COLO829 (cell line): ENCODE results near the gene BTBD17.

ENCODE experiments used
- DNase-seq: peaks from one replicate; pipeline ENCODE4 v3.0.0; 2012; ENCODE audit warnings: low spot score

The BTBD17 gene

GRCh38 chr17:74335529-74336062 lies 26.1 kb downstream of the BTBD17 start:
- no peak for DNase-seq

- no peak for DNase-seq
Observed at GRCh38 chr17:74334393-74335039, 27.2 kb downstream of the BTBD17 start.

- no peak for DNase-seq
Observed at GRCh38 chr17:74332763-74333283, 28.8 kb downstream of the BTBD17 start.

GRCh38 chr17:74332017-74332650 lies 29.5 kb downstream of the BTBD17 start:
- no peak for DNase-seq

GRCh38 chr17:74330446-74330845 lies 31.2 kb downstream of the BTBD17 start:
- DNase-seq, result peak; percentile 38

- DNase-seq, result no peak
Observed at GRCh38 chr17:74329378-74329777, 32.3 kb downstream of the BTBD17 start.

- no peak for DNase-seq
Observed at GRCh38 chr17:74328487-74328886, 33.2 kb downstream of the BTBD17 start.

- DNase-seq, result no peak
Observed at GRCh38 chr17:74326506-74326905, 35.2 kb downstream of the BTBD17 start.

GRCh38 chr17:74325743-74326379 lies 35.8 kb downstream of the BTBD17 start, which contains the start of gene KIF19:
Gene KIF19 (plus strand): TSS chr17:74326226. CDS start chr17:74326350, 124 bp downstream.
- no peak for DNase-seq

GRCh38 chr17:74325376-74325742 lies 36.3 kb downstream of the BTBD17 start:
- DNase-seq, result no peak

GRCh38 chr17:74324521-74324920 lies 37.1 kb downstream of the BTBD17 start:
- no peak for DNase-seq

- no peak for DNase-seq
Observed at GRCh38 chr17:74318391-74318790, 43.3 kb downstream of the BTBD17 start.

- no peak for DNase-seq
Observed at GRCh38 chr17:74317071-74317470, 44.6 kb downstream of the BTBD17 start.

GRCh38 chr17:74316220-74316619 lies 45.4 kb downstream of the BTBD17 start:
- no peak for DNase-seq

- no peak for DNase-seq
Observed at GRCh38 chr17:74314877-74315276, 46.8 kb downstream of the BTBD17 start.

- no peak for DNase-seq
Observed at GRCh38 chr17:74309902-74310301, 51.8 kb downstream of the BTBD17 start.

GRCh38 chr17:74307984-74308773 lies 53.5 kb downstream of the BTBD17 start:
- no peak for DNase-seq
